GM18907 (cell line): Measurements from ENCODE around the gene DST.
A peak's percentile ranks its signal among the peaks of the same experiment; 100 is the strongest.

Source experiments
- ATAC-seq: cut with Tn5 transposase; IDR thresholded peaks from one replicate; pipeline ENCODE4 v1.9.1; 2021; ENCODE audit warnings: mild to moderate bottlenecking, moderate library complexity; ENCODE audit not compliant: unreplicated experiment

The DST gene

GRCh38 chr6:56489559-56489958, 153.1 kb downstream of the DST start:
- ATAC-seq: no peak

- ATAC-seq: no peak
These were observed 154.4 kb downstream of the DST start for GRCh38 chr6:56488281-56488680.

- ATAC-seq: no peak
These were observed 156.0 kb downstream of the DST start for GRCh38 chr6:56486681-56487080.

GRCh38 chr6:56484669-56485068, 158.0 kb downstream of the DST start:
- no peak for ATAC-seq

GRCh38 chr6:56483929-56484328, 158.8 kb downstream of the DST start:
- no peak for ATAC-seq

GRCh38 chr6:56482525-56482924, 160.2 kb downstream of the DST start:
- ATAC-seq: no peak

- no peak for ATAC-seq
These were observed 160.7 kb downstream of the DST start for GRCh38 chr6:56481957-56482356.

- no peak for ATAC-seq
These were observed 161.9 kb downstream of the DST start for GRCh38 chr6:56480654-56481337.

GRCh38 chr6:56480246-56480645, 162.4 kb downstream of the DST start:
- no peak for ATAC-seq

GRCh38 chr6:56479381-56479780, 163.3 kb downstream of the DST start:
- no peak for ATAC-seq

GRCh38 chr6:56478202-56478601, 164.5 kb downstream of the DST start:
- ATAC-seq: no peak

- no peak for ATAC-seq
These were observed 165.4 kb downstream of the DST start for GRCh38 chr6:56477241-56477640.

- no peak for ATAC-seq
These were observed 166.8 kb downstream of the DST start for GRCh38 chr6:56475736-56476457.

GRCh38 chr6:56474532-56474931, 168.2 kb downstream of the DST start:
- ATAC-seq: no peak

GRCh38 chr6:56463443-56463842, 179.2 kb downstream of the DST start:
- ATAC-seq: no peak

GRCh38 chr6:56459030-56459805, 183.5 kb downstream of the DST start:
- no peak for ATAC-seq

- ATAC-seq: no peak
These were observed 184.3 kb downstream of the DST start for GRCh38 chr6:56458324-56458884.

GRCh38 chr6:56456785-56457184, 185.9 kb downstream of the DST start:
- ATAC-seq: peak; percentile 54

- ATAC-seq: no peak
These were observed 191.6 kb downstream of the DST start for GRCh38 chr6:56450882-56451739.

GRCh38 chr6:56450376-56450775, 192.3 kb downstream of the DST start:
- ATAC-seq: no peak

- no peak for ATAC-seq
These were observed 194.6 kb downstream of the DST start for GRCh38 chr6:56448046-56448445.
